Ovary (tissue), 3 donors: ENCODE data around the gene CREB3L1.

Source experiments
- CTCF ChIP-seq, 3 donors: fragments of 450-650 bp in 2 of 3; fragments of 200-600 bp in 1 of 3; IDR thresholded peaks; one replicate each; pipeline versions ENCODE4 v1.5.1 to v1.8.0; 2016 to 2022; ENCODE audit warnings: antibody characterized with exemption in 3 of 3, mild to moderate bottlenecking in 1 of 3
- EP300 ChIP-seq: sonication (generic); formaldehyde crosslinking; IDR thresholded peaks from one replicate; pipeline ENCODE4 v1.6.1; 2017; ENCODE audit warnings: antibody characterized with exemption
- POLR2A ChIP-seq: fragments of 450-650 bp; IDR thresholded peaks from one replicate; pipeline ENCODE4 v1.6.1; 2017; ENCODE audit warnings: antibody characterized with exemption, mild to moderate bottlenecking, moderate library complexity
- donor health status: DM: no; HTN: no; CAD: no.

- TF ChIP-seq POLR2A (no peak), CTCF (IDR thresholded peaks at IDR 0.05) (no peak), EP300 (no peak)
Observed at GRCh38 chr11:46357483-46357936, 80.0 kb downstream of the CREB3L1 start.
